Stimulated activated CD8-positive, alpha-beta memory T cell treated with anti-CD3 and anti-CD28 coated beads, Interleukin-4, amount 100 ng/mL, for 4 hours (primary cell): ENCODE results near the gene SERF1A.
"Not testable (repeated sequence)": the region's sequence is repeated elsewhere in the genome, so short reads cannot be mapped to it uniquely, and the experiment has no call there.

ENCODE experiments used
- DNase-seq, 2 donors: peaks; one replicate each; pipeline ENCODE4 v3.0.0-alpha.2; 2020; ENCODE audit warnings: low read depth in 2 of 2, low spot score in 1 of 2

SERF1A gene

DNA sequence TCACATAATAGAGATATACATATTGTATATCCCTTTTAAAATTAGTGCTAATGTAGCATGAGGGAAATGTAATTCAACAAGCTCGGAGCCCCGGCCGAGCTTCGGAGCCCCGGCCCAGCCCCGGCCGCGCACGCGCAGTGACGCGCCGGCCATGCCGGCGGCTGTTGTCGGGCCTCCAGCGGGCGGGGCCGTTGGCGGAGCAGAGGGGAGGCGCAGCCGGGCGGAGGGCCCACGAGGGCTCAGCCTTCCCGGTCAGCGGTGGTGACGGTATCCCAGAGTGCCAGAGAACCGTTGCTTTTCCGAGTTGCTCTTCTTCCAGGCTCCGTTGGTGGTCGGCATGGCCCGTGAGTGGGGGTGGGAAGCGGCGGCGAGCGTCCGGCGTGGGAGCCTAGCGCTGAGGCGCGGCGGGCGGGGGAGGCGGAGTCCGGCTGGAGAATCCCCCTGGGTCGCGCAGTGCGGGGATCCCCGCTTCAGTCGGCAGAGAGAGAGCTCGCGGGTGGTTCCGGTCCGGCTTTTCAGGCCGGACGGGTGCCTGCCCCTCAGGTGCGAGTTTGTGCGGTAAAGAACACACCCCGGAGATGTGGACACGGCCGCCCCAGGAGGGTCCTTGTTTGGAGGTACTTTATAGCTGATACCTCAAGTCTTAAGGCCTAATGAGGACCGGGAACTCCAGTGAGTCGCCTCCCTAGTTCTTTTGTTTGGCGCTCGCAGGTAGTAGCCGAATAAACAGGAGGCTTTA lies at the start of gene SERF1A:
SERF1A (plus strand) TSS at position 137 of the 739 bp plus-strand sequence; CDS start at position 338, 201 bp downstream.
- DNase-seq: not testable (repeated sequence)

GRCh38 chr5:70866778-70867177 lies 33.7 kb upstream of the SERF1A start:
- DNase-seq: not testable (repeated sequence)

DNA sequence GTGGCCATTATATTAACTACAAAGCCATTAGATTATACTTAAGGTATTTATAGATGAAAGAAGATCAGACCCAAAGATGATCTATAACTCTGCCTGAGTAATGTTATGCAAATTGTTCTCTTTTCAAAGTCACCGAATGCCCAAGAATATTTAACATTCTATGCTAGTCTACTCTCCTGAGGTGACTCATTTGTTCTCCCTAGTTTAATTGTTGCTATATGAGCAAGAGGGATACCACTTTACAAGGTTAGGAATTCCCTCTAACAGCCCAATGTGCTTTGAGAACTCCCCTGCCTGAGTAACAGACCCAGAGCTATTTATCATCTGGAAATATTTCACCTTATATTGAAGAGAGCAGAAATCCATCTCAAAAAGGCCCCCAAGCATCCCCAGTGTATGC lies 29.8 kb upstream of the SERF1A start:
- DNase-seq: not testable (repeated sequence)

GRCh38 chr5:70896076-70896475 lies 4.4 kb upstream of the SERF1A start:
- not testable (repeated sequence) for DNase-seq

GRCh38 chr5:70901272-70901571 lies 753 bp downstream of the SERF1A start:
- DNase-seq: not testable (repeated sequence)

DNA sequence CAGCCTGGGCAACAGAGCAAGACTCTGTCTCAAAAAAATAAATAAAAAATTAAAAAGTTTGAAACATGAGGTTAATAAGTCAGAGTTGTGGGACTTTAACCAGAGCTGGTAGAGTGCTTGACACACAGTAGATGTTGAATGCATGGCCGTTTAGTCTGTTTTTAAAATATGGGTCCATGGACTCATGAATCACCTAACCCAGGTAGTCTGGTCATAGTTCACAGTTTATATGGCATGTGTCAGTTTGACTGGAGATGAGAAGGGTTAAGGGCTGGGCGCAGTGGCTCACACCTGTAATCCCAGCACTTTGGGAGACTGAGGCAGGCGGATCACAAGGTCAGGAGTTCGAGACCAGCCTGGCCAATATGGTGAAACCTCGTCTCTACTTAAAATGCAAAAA lies 6.2 kb downstream of the SERF1A start:
- not testable (repeated sequence) for DNase-seq

DNA sequence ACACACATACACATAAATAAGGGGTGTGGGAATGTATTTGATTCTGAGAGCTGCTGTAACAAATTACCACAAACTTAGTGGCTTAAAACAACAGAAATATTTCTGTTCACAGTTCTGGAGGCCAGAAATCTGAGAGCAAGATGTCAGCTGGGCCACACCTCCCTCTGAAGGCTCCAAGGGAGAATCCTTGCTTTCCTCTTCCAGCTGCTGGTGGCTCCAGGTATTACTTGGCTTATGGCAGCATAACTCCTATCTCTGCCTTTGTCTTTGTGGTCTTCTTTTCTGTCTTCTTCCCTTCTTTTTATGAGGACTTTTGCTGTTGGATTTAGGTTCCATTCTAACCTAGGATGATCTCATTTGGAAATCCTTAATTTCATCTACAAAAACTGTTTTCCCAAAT lies 16.4 kb downstream of the SERF1A start:
- DNase-seq: not testable (repeated sequence)

GRCh38 chr5:70925211-70925562 lies 24.7 kb downstream of the SERF1A start:
- DNase-seq: not testable (repeated sequence)

- not testable (repeated sequence) for DNase-seq
These were observed 31.4 kb downstream of the SERF1A start for GRCh38 chr5:70931709-70932368.

- DNase-seq: not testable (repeated sequence)
These were observed 32.1 kb downstream of the SERF1A start for GRCh38 chr5:70932560-70932959.

GRCh38 chr5:70953068-70953467 lies 52.6 kb downstream of the SERF1A start:
- not testable (repeated sequence) for DNase-seq
